Right hindlimb (tissue), 1 donor: Measurements from ENCODE around the gene CBFB.

Source experiments
- DNase-seq: peaks from one replicate; pipeline ENCODE4 v3.0.0-alpha.2; 2018

CBFB gene

GRCh38 chr16:67050796-67051195, 21.8 kb downstream of the CBFB start:
- no peak for DNase-seq

- DNase-seq, result no peak
Observed at GRCh38 chr16:67052399-67052798, 23.4 kb downstream of the CBFB start.

GRCh38 chr16:67053767-67054334, 24.9 kb downstream of the CBFB start:
- no peak for DNase-seq

GRCh38 chr16:67054901-67055300, 26.0 kb downstream of the CBFB start:
- DNase-seq, result no peak

GRCh38 chr16:67055712-67056487, 27.0 kb downstream of the CBFB start:
- DNase-seq, result no peak

- no peak for DNase-seq
Observed at GRCh38 chr16:67063008-67063407, 34.1 kb downstream of the CBFB start.

- DNase-seq, result no peak
Observed at GRCh38 chr16:67068212-67068753, 39.3 kb downstream of the CBFB start.

GRCh38 chr16:67071476-67072048, 42.6 kb downstream of the CBFB start:
- no peak for DNase-seq

GRCh38 chr16:67075331-67075730, 46.4 kb downstream of the CBFB start:
- DNase-seq, result no peak

GRCh38 chr16:67077871-67078270, 48.9 kb downstream of the CBFB start:
- no peak for DNase-seq

- DNase-seq, result no peak
Observed at GRCh38 chr16:67082100-67082499, 53.2 kb downstream of the CBFB start.

GRCh38 chr16:67082891-67083290, 53.9 kb downstream of the CBFB start:
- no peak for DNase-seq

- no peak for DNase-seq
Observed at GRCh38 chr16:67084345-67085028, 55.5 kb downstream of the CBFB start.

- DNase-seq, result peak; percentile 50
Observed at GRCh38 chr16:67086822-67087221, 57.9 kb downstream of the CBFB start.

- DNase-seq, result no peak
Observed at GRCh38 chr16:67087291-67087690, 58.3 kb downstream of the CBFB start.

- no peak for DNase-seq
Observed at GRCh38 chr16:67087803-67088202, 58.9 kb downstream of the CBFB start.

- no peak for DNase-seq
Observed at GRCh38 chr16:67088551-67088950, 59.6 kb downstream of the CBFB start.

GRCh38 chr16:67089101-67089500, 60.2 kb downstream of the CBFB start:
- DNase-seq, result no peak

- DNase-seq, result no peak
Observed at GRCh38 chr16:67091906-67092566, 63.1 kb downstream of the CBFB start.

GRCh38 chr16:67093098-67093726, 64.3 kb downstream of the CBFB start:
- DNase-seq, result no peak

GRCh38 chr16:67098599-67098998, 69.7 kb downstream of the CBFB start:
- DNase-seq, result no peak

GRCh38 chr16:67100569-67101310, 71.8 kb downstream of the CBFB start:
- no peak for DNase-seq
